ENCODE results near the gene CASQ2.

- TF ChIP-seq, protein P1, sequence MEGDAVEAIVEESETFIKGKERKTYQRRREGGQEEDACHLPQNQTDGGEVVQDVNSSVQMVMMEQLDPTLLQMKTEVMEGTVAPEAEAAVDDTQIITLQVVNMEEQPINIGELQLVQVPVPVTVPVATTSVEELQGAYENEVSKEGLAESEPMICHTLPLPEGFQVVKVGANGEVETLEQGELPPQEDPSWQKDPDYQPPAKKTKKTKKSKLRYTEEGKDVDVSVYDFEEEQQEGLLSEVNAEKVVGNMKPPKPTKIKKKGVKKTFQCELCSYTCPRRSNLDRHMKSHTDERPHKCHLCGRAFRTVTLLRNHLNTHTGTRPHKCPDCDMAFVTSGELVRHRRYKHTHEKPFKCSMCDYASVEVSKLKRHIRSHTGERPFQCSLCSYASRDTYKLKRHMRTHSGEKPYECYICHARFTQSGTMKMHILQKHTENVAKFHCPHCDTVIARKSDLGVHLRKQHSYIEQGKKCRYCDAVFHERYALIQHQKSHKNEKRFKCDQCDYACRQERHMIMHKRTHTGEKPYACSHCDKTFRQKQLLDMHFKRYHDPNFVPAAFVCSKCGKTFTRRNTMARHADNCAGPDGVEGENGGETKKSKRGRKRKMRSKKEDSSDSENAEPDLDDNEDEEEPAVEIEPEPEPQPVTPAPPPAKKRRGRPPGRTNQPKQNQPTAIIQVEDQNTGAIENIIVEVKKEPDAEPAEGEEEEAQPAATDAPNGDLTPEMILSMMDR (IDR thresholded peaks at IDR 0.05) = no peak
- no peak for TF ChIP-seq POLR2A (IDR thresholded peaks at IDR 0.05)
These were observed 90.4 kb downstream of the CASQ2 start for GRCh38 chr1:115678141-115678540.
